SK-N-MC (cell line): Measurements from ENCODE around the gene RAPGEF2.

ENCODE experiments used
- EZH2 ChIP-seq: fragments of 200-600 bp; sonication (generic); IDR thresholded peaks from one replicate; pipeline ENCODE4 v1.6.1; 2017; ENCODE audit warnings: antibody characterized with exemption
- FOXP2 ChIP-seq: optimal IDR thresholded peaks from 2 replicates; pipeline ENCODE3; 2011; ENCODE audit warnings: mild to moderate bottlenecking, moderate library complexity; ENCODE audit not compliant: insufficient read depth; ENCODE audit errors: extremely low read length, control extremely low read depth

- TF ChIP-seq FOXP2, result no peak
- no peak for TF ChIP-seq EZH2
Measured at GRCh38 chr4:159191989-159192388, 89.1 kb downstream of the RAPGEF2 start.
